Activated B cell treated with CpG ODN at 0.5 μM for 24 hours (primary cell): ENCODE results near the gene SOX6. TPM values are rescaled to one million over a fixed set of nuclear protein-coding genes. Genes with fewer than 3 reads are reported as not detected.

Experiments used
- ATAC-seq: fragments of 200-7000 bp; cut with Tn5 transposase; one replicate; pipeline ENCODE4 v1.10.0; 2021; ENCODE audit warnings: low read depth, mild to moderate bottlenecking, moderate library complexity
- CTCF ChIA-PET: fragments of 350-600 bp; sonication (Branson Sonifier 250); formaldehyde crosslinking; loops from one replicate; lab custom pipeline; 2021; ENCODE audit warnings: antibody characterized with exemption; lab: Charles Lee
- POLR2A ChIA-PET: fragments of 350-600 bp; sonication (Branson Sonifier 250); formaldehyde crosslinking; loops from one replicate; lab custom pipeline; 2021; ENCODE audit warnings: antibody characterized with exemption; lab: Charles Lee
- DNase-seq: peaks from one replicate; pipeline ENCODE4 v3.0.0; 2022
- H3K27ac Mint-ChIP-seq: one replicate; pipeline ENCODE4 v1.8.0; 2020; ENCODE audit warnings: mixed read lengths
- H3K27me3 Mint-ChIP-seq: one replicate; pipeline ENCODE4 v1.8.0; 2021; ENCODE audit warnings: mixed read lengths
- H3K36me3 Mint-ChIP-seq: one replicate; pipeline ENCODE4 v1.8.0; 2021; ENCODE audit warnings: low read depth, mixed read lengths
- H3K4me1 Mint-ChIP-seq: one replicate; pipeline ENCODE4 v1.8.0; 2021; ENCODE audit warnings: mixed read lengths
- H3K4me3 Mint-ChIP-seq: one replicate; pipeline ENCODE4 v1.8.0; 2020; ENCODE audit warnings: mild to moderate bottlenecking, mixed read lengths
- H3K9me3 Mint-ChIP-seq: one replicate; pipeline ENCODE4 v1.8.0; 2020; ENCODE audit warnings: mixed read lengths
- CTCF ChIP-seq: fragments of 200-600 bp; IDR thresholded peaks from one replicate; pipeline ENCODE4 v1.8.0; 2022; ENCODE audit warnings: antibody characterized with exemption, mild to moderate bottlenecking
- intact Hi-C: fragments of 100-400 bp; cut with micrococcal nuclease; formaldehyde crosslinking; loops from one replicate; pipeline ENCODE4 v1.15.1; 2024
- total RNA-seq: library from RNA; stranded (reverse); gene quantifications from 2 replicates; pipeline ENCODE4 v1.2.3, GENCODE V29; 2022

SOX6 gene
- total RNA-seq, 1 donor from 2014 or later, result not detected

GRCh38 chr11:15943418-15944197 is 412.7 kb downstream of the SOX6 start:
- Mint-ChIP-seq H3K4me3 (no peak overlapping the region), H3K27me3 (no peaks in the 10 kb centered on the region), H3K9me3 (peaks cover 5% of the 10 kb centered on the region), H3K4me1 (no peaks in the 10 kb centered on the region), H3K27ac (no peak overlapping the region), H3K36me3 (no peaks in the 10 kb centered on the region)
- intact Hi-C loops, result no loop called here
- DNase-seq (no peak), ATAC-seq (no peak)
- ChIA-PET POLR2A (no interaction called here), CTCF (no interaction called here)
- TF ChIP-seq CTCF, result no peak

DNA sequence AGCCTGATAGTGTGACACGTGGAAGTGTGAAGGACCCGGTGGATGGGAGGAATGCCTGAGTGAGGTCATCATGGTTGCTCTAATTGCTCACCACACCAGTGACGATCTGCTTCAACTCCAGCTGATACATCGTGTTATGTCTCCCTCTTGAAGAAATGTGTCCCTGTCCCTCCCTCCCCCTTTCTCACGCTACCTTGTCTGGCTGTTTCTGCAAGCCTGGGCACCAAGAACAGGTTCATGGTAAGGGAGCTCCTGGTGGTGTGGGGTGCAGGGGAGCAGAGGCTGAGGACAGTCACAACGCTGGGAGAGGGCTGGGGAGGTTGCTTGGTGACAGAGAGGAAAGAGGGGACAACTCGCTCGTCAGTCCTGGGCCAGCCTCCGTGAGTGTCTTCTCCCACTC is 413.4 kb downstream of the SOX6 start:
- no peaks in the 10 kb centered on the region for H3K27me3 Mint-ChIP-seq
- no peaks in the 10 kb centered on the region for H3K36me3 Mint-ChIP-seq
- POLR2A ChIA-PET, result no interaction called here
- DNase-seq (no peak), ATAC-seq (no peak)
- TF ChIP-seq CTCF, result no peak
- no peaks in the 10 kb centered on the region for H3K4me1 Mint-ChIP-seq
- intact Hi-C loops, result no loop called here
- peaks cover 5% of the 10 kb centered on the region for H3K9me3 Mint-ChIP-seq
- CTCF ChIA-PET, result no interaction called here
- no peak overlapping the region for H3K4me3 Mint-ChIP-seq
- H3K27ac Mint-ChIP-seq, result no peak overlapping the region

DNA sequence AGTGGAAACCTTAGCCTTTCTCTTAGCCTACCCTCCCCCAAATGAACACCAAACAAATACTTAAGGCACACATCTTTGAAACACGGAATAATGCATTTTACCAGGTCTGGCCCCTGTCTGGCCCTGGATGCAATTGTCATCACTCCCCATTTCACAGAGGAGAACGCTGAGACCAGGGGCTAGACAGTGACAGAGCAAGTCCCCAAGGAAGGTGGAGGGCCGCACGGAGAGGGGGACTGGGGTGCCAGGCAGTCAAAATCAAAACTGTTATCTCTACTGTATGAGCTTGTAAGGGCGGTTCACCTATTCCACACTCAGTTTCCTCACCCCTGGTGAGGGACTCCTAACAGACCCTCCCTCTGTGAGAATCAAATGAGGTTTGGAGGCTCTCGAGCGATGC is 414.2 kb downstream of the SOX6 start:
- CTCF ChIA-PET, result no interaction called here
- Mint-ChIP-seq H3K27ac (no peak overlapping the region), H3K4me3 (no peak overlapping the region), H3K27me3 (no peaks in the 10 kb centered on the region), H3K36me3 (no peaks in the 10 kb centered on the region), H3K9me3 (no peaks in the 10 kb centered on the region), H3K4me1 (no peaks in the 10 kb centered on the region)
- ATAC-seq (no peak), DNase-seq (no peak)
- POLR2A ChIA-PET, result no interaction called here
- intact Hi-C loops, result no loop called here
- TF ChIP-seq CTCF, result no peak

GRCh38 chr11:15941206-15941770 is 415.1 kb downstream of the SOX6 start:
- no peaks in the 10 kb centered on the region for H3K36me3 Mint-ChIP-seq
- H3K27me3 Mint-ChIP-seq, result no peaks in the 10 kb centered on the region
- no peak for ATAC-seq
- CTCF ChIA-PET, result no interaction called here
- POLR2A ChIA-PET, result no interaction called here
- DNase-seq, result no peak
- H3K9me3 Mint-ChIP-seq, result no peaks in the 10 kb centered on the region
- no peak for TF ChIP-seq CTCF
- no peak overlapping the region for H3K27ac Mint-ChIP-seq
- intact Hi-C loops, result loop anchor here (2.0 kb wide), 1 partner anchor 672 kb away; no protein-coding TSS in a partner anchor
- H3K4me1 Mint-ChIP-seq, result no peaks in the 10 kb centered on the region
- no peak overlapping the region for H3K4me3 Mint-ChIP-seq

- Mint-ChIP-seq H3K27ac (no peak overlapping the region), H3K4me1 (no peaks in the 10 kb centered on the region), H3K27me3 (no peaks in the 10 kb centered on the region), H3K9me3 (no peaks in the 10 kb centered on the region), H3K36me3 (no peaks in the 10 kb centered on the region), H3K4me3 (no peak overlapping the region)
- CTCF ChIA-PET, result interaction anchor here (0.8 kb wide), 1 partner anchor 673 kb away, joined by 3 read pairs; no protein-coding TSS in a partner anchor
- POLR2A ChIA-PET, result no interaction called here
- no peak for TF ChIP-seq CTCF
- no peak for ATAC-seq
- intact Hi-C loops, result loop anchor here (2.0 kb wide), 1 partner anchor 672 kb away; no protein-coding TSS in a partner anchor
- DNase-seq, result no peak
Observed at GRCh38 chr11:15940462-15941205, 415.7 kb downstream of the SOX6 start.
